Forelimb muscle (tissue), 1 donor: ENCODE measurements around the gene DRD5. TPM values are rescaled to one million over a fixed set of nuclear protein-coding genes. Genes with fewer than 3 reads are reported as not detected.
"Not testable (repeated sequence)": the region's sequence is repeated elsewhere in the genome, so short reads cannot be mapped to it uniquely, and the experiment has no call there.

Source experiments
- DNase-seq: peaks from one replicate; pipeline ENCODE4 v3.0.0-alpha.2; 2013; ENCODE audit warnings: low read depth
- polyA plus RNA-seq: library from polyadenylated mRNA; unstranded; fragments of 120-200 nt; gene quantifications from one replicate; pipeline ENCODE4 v1.2.1, GENCODE V29; 2013; ENCODE audit not compliant: insufficient read length

The DRD5 gene
- polyA plus RNA-seq: 0.34 TPM

GRCh38 chr4:9781343-9782135 lies at the start of gene DRD5:
TSS of gene DRD5 (plus strand) at chr4:9781634. CDS start at chr4:9782030, 396 bp downstream.
- DNase-seq: no peak

- DNase-seq: not testable (repeated sequence)
Measured at GRCh38 chr4:9732256-9732655, 49.2 kb upstream of the DRD5 start.

- no peak for DNase-seq
Measured at GRCh38 chr4:9735515-9735914, 45.9 kb upstream of the DRD5 start.

GRCh38 chr4:9737280-9737679 lies 44.2 kb upstream of the DRD5 start:
- not testable (repeated sequence) for DNase-seq

GRCh38 chr4:9743789-9744188 lies 37.6 kb upstream of the DRD5 start:
- DNase-seq: not testable (repeated sequence)

- DNase-seq: no peak
Measured at GRCh38 chr4:9745782-9746181, 35.7 kb upstream of the DRD5 start.

- no peak for DNase-seq
Measured at GRCh38 chr4:9758641-9759317, 22.7 kb upstream of the DRD5 start.

GRCh38 chr4:9762823-9763475 lies 18.5 kb upstream of the DRD5 start:
- peak; percentile 67 for DNase-seq

- no peak for DNase-seq
Measured at GRCh38 chr4:9764155-9764696, 17.2 kb upstream of the DRD5 start.

GRCh38 chr4:9765091-9765490 lies 16.3 kb upstream of the DRD5 start:
- no peak for DNase-seq

- DNase-seq: no peak
Measured at GRCh38 chr4:9769321-9769720, 12.1 kb upstream of the DRD5 start.

- no peak for DNase-seq
Measured at GRCh38 chr4:9771034-9771433, 10.4 kb upstream of the DRD5 start.

- no peak for DNase-seq
Measured at GRCh38 chr4:9773471-9773870, 8.0 kb upstream of the DRD5 start.

- no peak for DNase-seq
Measured at GRCh38 chr4:9782136-9782436, 652 bp downstream of the DRD5 start.

- DNase-seq: not testable (repeated sequence)
Measured at GRCh38 chr4:9785891-9786290, 4.5 kb downstream of the DRD5 start.

GRCh38 chr4:9792381-9792780 lies 10.9 kb downstream of the DRD5 start:
- no peak for DNase-seq

GRCh38 chr4:9796641-9797040 lies 15.2 kb downstream of the DRD5 start:
- DNase-seq: not testable (repeated sequence)

GRCh38 chr4:9800848-9801247 lies 19.4 kb downstream of the DRD5 start:
- no peak for DNase-seq

- no peak for DNase-seq
Measured at GRCh38 chr4:9804918-9805317, 23.5 kb downstream of the DRD5 start.

- DNase-seq: no peak
Measured at GRCh38 chr4:9808077-9808476, 26.6 kb downstream of the DRD5 start.

GRCh38 chr4:9811806-9812205 lies 30.4 kb downstream of the DRD5 start:
- no peak for DNase-seq

- no peak for DNase-seq
Measured at GRCh38 chr4:9812501-9813340, 31.3 kb downstream of the DRD5 start.
